Activated CD8-positive, alpha-beta T cell treated with anti-CD3 and anti-CD28 coated beads for 36 hours (primary cell): Measurements from ENCODE around the gene EAF1. TPM values are rescaled to one million over a fixed set of nuclear protein-coding genes. Genes with fewer than 3 reads are reported as not detected.
A peak's percentile ranks its signal among the peaks of the same experiment; 100 is the strongest.

Source experiments
- ATAC-seq: fragments of 200-7000 bp; cut with Tn5 transposase; one replicate; pipeline ENCODE4 v1.10.0; 2021; ENCODE audit warnings: mild to moderate bottlenecking, moderate library complexity
- CTCF ChIA-PET: fragments of 350-600 bp; sonication (Branson Sonifier 250); formaldehyde crosslinking; loops from one replicate; lab custom pipeline; 2021; ENCODE audit warnings: antibody characterized with exemption; lab: Charles Lee
- POLR2A ChIA-PET: fragments of 350-600 bp; sonication (Branson Sonifier 250); formaldehyde crosslinking; loops from one replicate; lab custom pipeline; 2021; ENCODE audit warnings: antibody characterized with exemption; lab: Charles Lee
- DNase-seq: peaks from one replicate; pipeline ENCODE4 v3.0.0-alpha.2; 2020
- H3K27ac Mint-ChIP-seq: one replicate; pipeline ENCODE4 v1.8.0; 2021; ENCODE audit warnings: mild to moderate bottlenecking, mixed read lengths
- H3K27me3 Mint-ChIP-seq: one replicate; pipeline ENCODE4 v1.8.0; 2021; ENCODE audit warnings: mixed read lengths
- H3K36me3 Mint-ChIP-seq: one replicate; pipeline ENCODE4 v1.8.0; 2021; ENCODE audit warnings: low read depth, mixed read lengths
- H3K4me1 Mint-ChIP-seq: one replicate; pipeline ENCODE4 v1.8.0; 2021; ENCODE audit warnings: low read depth, mixed read lengths
- H3K4me3 Mint-ChIP-seq: one replicate; pipeline ENCODE4 v1.8.0; 2021; ENCODE audit warnings: mild to moderate bottlenecking, moderate library complexity, mixed read lengths
- H3K9me3 Mint-ChIP-seq: one replicate; pipeline ENCODE4 v1.8.0; 2021; ENCODE audit warnings: mixed read lengths
- intact Hi-C: fragments of 100-400 bp; cut with micrococcal nuclease; formaldehyde crosslinking; loops from one replicate; pipeline ENCODE4 v1.10.0; 2022
- total RNA-seq, 2 experiments: library from RNA; stranded (reverse); gene quantifications; one replicate each; pipeline ENCODE4 v1.2.3, GENCODE V29; 2021
- TF ChIP-seq, protein P1 (sequence below): fragments of 200-600 bp; IDR thresholded peaks from one replicate; pipeline ENCODE4 v1.8.0; 2022; ENCODE audit warnings: antibody characterized with exemption, mild to moderate bottlenecking

The EAF1 gene
- total RNA-seq, 2 experiments from 2014 or later: 19.7 to 21.8 TPM

DNA sequence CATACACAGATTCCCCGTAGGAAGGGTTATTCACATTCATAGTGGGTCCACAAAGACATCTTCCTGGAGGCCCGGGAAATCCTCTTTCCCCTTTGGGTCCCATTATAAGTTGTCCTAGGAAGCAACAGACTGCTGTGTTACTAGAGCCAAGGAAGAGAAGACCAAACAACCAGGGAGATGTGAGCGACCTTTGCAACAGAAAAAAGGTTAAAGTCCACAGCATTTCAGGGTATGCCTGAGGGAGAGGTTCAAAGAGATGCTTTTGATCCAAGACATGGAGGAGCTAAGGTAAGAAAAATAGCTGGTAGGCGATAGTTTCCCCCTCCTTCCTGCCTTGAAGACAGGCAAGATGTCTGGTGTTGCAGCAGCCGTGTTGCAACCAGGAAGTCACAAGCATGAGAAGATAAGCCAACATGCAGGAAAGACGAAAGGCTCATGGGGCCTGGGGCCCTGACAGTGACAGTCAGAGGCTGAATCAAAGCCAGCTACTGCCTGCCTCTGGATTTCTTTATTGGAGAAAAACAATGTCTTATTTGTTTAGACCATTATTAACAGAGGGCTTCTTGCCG lies 30.9 kb downstream of the EAF1 start:
- DNase-seq (no peak), ATAC-seq (no peak)
- Mint-ChIP-seq H3K4me3 (no peak overlapping the region), H3K36me3 (no peaks in the 10 kb centered on the region), H3K27me3 (no peaks in the 10 kb centered on the region), H3K27ac (no peak overlapping the region), H3K4me1 (peaks cover 19% of the 10 kb centered on the region), H3K9me3 (no peaks in the 10 kb centered on the region)
- CTCF ChIA-PET: no interaction called here
- intact Hi-C loops: no loop called here
- TF ChIP-seq, protein P1, sequence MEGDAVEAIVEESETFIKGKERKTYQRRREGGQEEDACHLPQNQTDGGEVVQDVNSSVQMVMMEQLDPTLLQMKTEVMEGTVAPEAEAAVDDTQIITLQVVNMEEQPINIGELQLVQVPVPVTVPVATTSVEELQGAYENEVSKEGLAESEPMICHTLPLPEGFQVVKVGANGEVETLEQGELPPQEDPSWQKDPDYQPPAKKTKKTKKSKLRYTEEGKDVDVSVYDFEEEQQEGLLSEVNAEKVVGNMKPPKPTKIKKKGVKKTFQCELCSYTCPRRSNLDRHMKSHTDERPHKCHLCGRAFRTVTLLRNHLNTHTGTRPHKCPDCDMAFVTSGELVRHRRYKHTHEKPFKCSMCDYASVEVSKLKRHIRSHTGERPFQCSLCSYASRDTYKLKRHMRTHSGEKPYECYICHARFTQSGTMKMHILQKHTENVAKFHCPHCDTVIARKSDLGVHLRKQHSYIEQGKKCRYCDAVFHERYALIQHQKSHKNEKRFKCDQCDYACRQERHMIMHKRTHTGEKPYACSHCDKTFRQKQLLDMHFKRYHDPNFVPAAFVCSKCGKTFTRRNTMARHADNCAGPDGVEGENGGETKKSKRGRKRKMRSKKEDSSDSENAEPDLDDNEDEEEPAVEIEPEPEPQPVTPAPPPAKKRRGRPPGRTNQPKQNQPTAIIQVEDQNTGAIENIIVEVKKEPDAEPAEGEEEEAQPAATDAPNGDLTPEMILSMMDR: no peak
- POLR2A ChIA-PET: no interaction called here

DNA sequence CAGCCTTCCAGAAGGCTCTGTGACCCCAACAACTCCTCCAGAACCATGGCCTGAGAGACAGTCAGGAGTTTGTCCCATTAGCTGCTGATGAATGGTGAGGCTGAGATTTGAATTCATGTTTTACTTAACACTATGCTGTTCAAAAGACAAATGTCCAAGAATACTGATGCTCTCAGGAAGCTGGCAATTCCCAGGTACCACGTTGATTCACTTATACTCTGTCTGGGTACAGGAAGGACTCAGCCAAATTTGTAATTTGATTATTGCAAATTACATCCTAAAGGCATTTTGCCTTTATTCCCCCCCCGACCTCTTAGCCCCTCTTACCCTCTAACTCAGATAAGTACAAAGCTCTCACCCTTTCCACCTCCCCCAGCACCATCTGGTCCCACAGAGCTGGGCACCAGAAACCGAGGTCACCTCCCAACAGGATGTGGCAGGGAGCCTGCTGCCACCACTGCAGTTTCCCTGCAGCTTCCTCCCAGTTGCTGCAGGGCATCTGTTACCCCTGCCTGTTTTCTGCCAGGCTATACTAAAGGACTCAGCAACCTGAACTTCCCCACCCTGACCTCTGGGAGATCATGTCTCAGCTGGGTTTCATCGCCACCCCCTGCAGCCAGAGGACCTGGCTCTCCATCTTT lies 33.6 kb downstream of the EAF1 start:
- TF ChIP-seq, protein P1: no peak
- ATAC-seq: peak; percentile 39

DNA sequence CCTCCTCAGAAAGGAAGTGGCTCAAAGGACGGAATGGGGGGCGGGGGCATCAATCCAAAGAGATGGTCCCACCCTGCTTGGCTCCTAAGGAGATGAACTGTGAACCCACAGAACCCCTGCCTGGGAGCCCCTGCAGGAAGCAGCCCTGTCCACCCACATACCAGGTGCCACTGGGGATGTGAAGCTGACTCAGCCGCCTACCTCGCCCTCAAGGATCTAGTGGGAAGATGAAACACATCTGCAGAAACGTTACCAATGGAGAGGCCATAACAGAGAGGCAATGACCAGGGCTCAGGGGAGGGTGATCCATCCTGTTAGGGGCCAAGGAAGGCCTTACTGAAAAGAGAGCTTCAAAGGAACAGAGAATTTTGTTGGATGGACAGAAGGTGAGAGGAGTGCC lies 35.1 kb downstream of the EAF1 start:
- peak; percentile 40 for DNase-seq
- POLR2A ChIA-PET: interaction anchor here (1.1 kb wide), 1 partner anchor 61 kb away, joined by 4 read pairs; no protein-coding TSS in a partner anchor
- peak; percentile 61 for ATAC-seq
- no peaks in the 10 kb centered on the region for H3K36me3 Mint-ChIP-seq
- H3K4me1 Mint-ChIP-seq: peaks cover 20% of the 10 kb centered on the region
- CTCF ChIA-PET: interaction anchor here (1.3 to 1.6 kb wide), 2 partner anchors 10 to 31 kb away, joined by 3 to 4 read pairs; no protein-coding TSS in a partner anchor
- no peaks in the 10 kb centered on the region for H3K27me3 Mint-ChIP-seq
- H3K27ac Mint-ChIP-seq: peak overlapping the region; percentile 9
- intact Hi-C loops: no loop called here
- no peak overlapping the region for H3K4me3 Mint-ChIP-seq
- H3K9me3 Mint-ChIP-seq: no peaks in the 10 kb centered on the region
- TF ChIP-seq, protein P1: no peak

More for the DNA sequence above, 33.6 kb downstream of the EAF1 start:
- Mint-ChIP-seq H3K4me3 (no peak overlapping the region), H3K27me3 (no peaks in the 10 kb centered on the region), H3K9me3 (no peaks in the 10 kb centered on the region), H3K4me1 (peaks cover 19% of the 10 kb centered on the region), H3K27ac (no peak overlapping the region), H3K36me3 (no peaks in the 10 kb centered on the region)
- intact Hi-C loops: no loop called here
- CTCF ChIA-PET: interaction anchor here (0.9 kb wide), 1 partner anchor 114 kb away, joined by 3 read pairs; no protein-coding TSS in a partner anchor
- DNase-seq: peak; percentile 16
- POLR2A ChIA-PET: no interaction called here

DNA sequence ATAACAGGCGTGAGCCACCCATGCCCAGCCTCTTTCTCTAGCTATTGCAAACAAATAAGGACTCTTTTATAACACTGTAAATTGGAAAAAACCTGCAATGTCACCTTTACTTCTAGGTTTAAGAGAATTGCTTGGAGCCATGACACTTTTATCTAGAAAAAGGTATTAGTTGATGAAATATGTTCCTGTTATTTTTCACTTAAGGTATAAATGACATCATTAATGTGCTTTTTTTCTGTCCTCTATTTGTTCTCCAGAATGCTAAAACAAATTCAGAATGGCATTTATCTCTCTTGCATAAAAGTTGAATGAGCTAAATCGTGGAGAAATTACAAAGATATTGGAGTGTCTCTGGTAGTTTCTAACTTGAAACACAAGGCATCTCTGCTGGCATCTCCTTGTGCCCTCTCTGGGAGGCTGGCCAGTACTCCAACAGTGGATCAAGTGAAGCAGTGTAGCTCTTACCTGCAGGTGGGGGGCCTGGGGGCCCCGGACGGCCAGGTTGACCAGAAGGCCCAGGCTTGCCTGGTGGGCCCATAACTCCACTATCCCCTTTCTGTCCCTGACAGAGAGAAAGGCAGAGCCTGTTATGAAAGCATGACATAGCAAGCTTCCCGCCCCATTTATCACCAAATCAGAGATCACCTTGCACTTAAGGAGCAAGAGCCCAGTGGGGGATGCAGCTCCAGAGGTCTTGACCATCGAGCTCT lies 38.6 kb downstream of the EAF1 start:
- Mint-ChIP-seq H3K27me3 (no peaks in the 10 kb centered on the region), H3K36me3 (no peaks in the 10 kb centered on the region), H3K27ac (no peak overlapping the region), H3K9me3 (no peaks in the 10 kb centered on the region), H3K4me1 (peaks cover 19% of the 10 kb centered on the region), H3K4me3 (no peak overlapping the region)
- TF ChIP-seq, protein P1: no peak
- intact Hi-C loops: no loop called here
- no peak for DNase-seq
- POLR2A ChIA-PET: no interaction called here
- ATAC-seq: no peak
- CTCF ChIA-PET: interaction anchor here (0.7 to 1.8 kb wide), 4 partner anchors 11 to 358 kb away, joined by 3 to 4 read pairs (median 3); no protein-coding TSS in a partner anchor
